Pancreas (tissue), 10 donors: ENCODE measurements around the gene GRID1. TPM values are rescaled to one million over a fixed set of nuclear protein-coding genes. Genes with fewer than 3 reads are reported as not detected.
"Not testable (repeated sequence)": the region's sequence is repeated elsewhere in the genome, so short reads cannot be mapped to it uniquely, and the experiment has no call there.

Source experiments
- ATAC-seq, 4 donors: fragments of 200-7000 bp; cut with Tn5 transposase; one replicate each; pipeline versions ENCODE4 v1.8.0 to v1.9.1; 2020; ENCODE audit warnings: mild to moderate bottlenecking in 4 of 4, moderate library complexity in 4 of 4
- DNase-seq, 6 donors: peaks; one replicate each; pipeline ENCODE4 v3.0.0-alpha.2; 2020
- FAIRE-seq: peaks from 2 replicates; lab custom pipeline; 2012; peaks lifted over from hg19 to GRCh38; lab: Jason Lieb, UNC
- H3K27ac ChIP-seq, 4 donors: fragments of 200-600 bp; sonication (generic); 1 replicate in 3 of 4; 2 replicates in 1 of 4; pipeline versions ENCODE4 v1.5.0 to v1.8.0; 2020
- H3K27me3 ChIP-seq, 4 donors: fragments of 200-600 bp; one replicate each; pipeline ENCODE4 v1.8.0; 2021
- H3K36me3 ChIP-seq, 3 donors: fragments of 200-600 bp; sonication (generic) in 1 of 3; one replicate each; pipeline versions ENCODE4 v1.5.0 to v1.8.0; 2020 to 2021
- H3K4me1 ChIP-seq, 3 donors: fragments of 200-600 bp; one replicate each; pipeline ENCODE4 v1.8.0; 2021
- H3K4me3 ChIP-seq, 4 donors: fragments of 200-600 bp; sonication (generic) in 2 of 4; one replicate each; pipeline versions ENCODE4 v1.5.0 to v1.8.0; 2020 to 2021
- H3K9me3 ChIP-seq, 4 donors: fragments of 200-600 bp; one replicate each; pipeline ENCODE4 v1.8.0; 2021
- CTCF ChIP-seq, 4 donors: fragments of 200-600 bp; sonication (generic) in 3 of 4; IDR thresholded peaks; one replicate each; pipeline versions ENCODE4 v1.5.0 to v1.8.0; 2021; ENCODE audit warnings: antibody characterized with exemption in 4 of 4
- WGBS, 2 donors: extraction: QIAGEN DNeasy Blood & Tissue Kit; methylation state at CpG; one replicate each; pipeline ENCODE4 v1.1.7; 2013; 5-methylcytosine and 5-hydroxymethylcytosine counted together
- intact Hi-C, 3 donors: fragments of 100-400 bp; cut with DNase I; formaldehyde crosslinking; loops; one replicate each; pipeline versions ENCODE4 v1.11.1 to v1.14.2; 2022
- polyA plus RNA-seq, 2 donors: library from polyadenylated mRNA; stranded (reverse); fragments of 200-250 nt; gene quantifications; one replicate each; pipeline ENCODE4 v1.2.3, GENCODE V29; 2013
- total RNA-seq, 6 donors: library from RNA; stranded (reverse); fragmentation: NEBNext Ultra II Directional in 4 of 6; extraction: Animal tissue kit (Norgen Biotek cat#: 25700) in 4 of 6; gene quantifications; one replicate each; pipeline versions ENCODE4 v1.2.1 to v1.2.4, GENCODE V29; 2021 to 2023
- donor health status: healthy with polysubstance abuse.
- donor health status: DM: no; HTN: no; CAD: no; lungs with moderate emphysema.
- donor health status: DM: no; HTN: no; CAD: no.
- donor health status: control.
- donor health status: control.
- donor health status: Bipolar disorder and iron deficiency.
- donor health status: DM: yes; HTN: yes; CAD: no.
- donor health status: DM: no; HTN: no; CAD: no.
- donor health status: DM: no; HTN: no; CAD: no.
- donor health status: DM: yes; HTN: yes; CAD: no.

GRID1 gene
- total and polyA plus RNA-seq, 8 donors, result 0.05 to 1.5 (median 0.91) TPM

- Histone ChIP-seq H3K27ac (no peak overlapping the region), H3K36me3 (no peaks in the 10 kb centered on the region), H3K4me3 (no peak overlapping the region), H3K27me3 (no peaks in the 10 kb centered on the region), H3K9me3 (no peaks in the 10 kb centered on the region), H3K4me1 (no peaks in the 10 kb centered on the region)
- no peak for ATAC-seq
- 58 to 64% methylated on average over 3 of the region's 3 CpGs for WGBS, 2 donors
- no peak for TF ChIP-seq CTCF (IDR thresholded peaks at IDR 0.05)
- intact Hi-C loops, result no loop called here
- FAIRE-seq, result no peak
- DNase-seq, result no peak
Measured at GRCh38 chr10:86099542-86100334, 266.9 kb downstream of the GRID1 start.

- no peak for FAIRE-seq
- Histone ChIP-seq H3K4me3 (no peak overlapping the region), H3K27me3 (no peaks in the 10 kb centered on the region), H3K36me3 (no peaks in the 10 kb centered on the region), H3K9me3 (no peaks in the 10 kb centered on the region), H3K4me1 (no peaks in the 10 kb centered on the region), H3K27ac (no peak overlapping the region)
- ATAC-seq, result no peak
- intact Hi-C loops, result no loop called here
- no peak for TF ChIP-seq CTCF (IDR thresholded peaks at IDR 0.05)
- no peak for DNase-seq
- 55 to 65% methylated on average over 5 of the region's 5 CpGs for WGBS, 2 donors
Measured at GRCh38 chr10:86098187-86098881, 268.3 kb downstream of the GRID1 start.

GRCh38 chr10:86095061-86095460 lies 271.5 kb downstream of the GRID1 start:
- H3K4me1 ChIP-seq, H3K27me3 ChIP-seq, intact Hi-C loops, H3K27ac ChIP-seq, FAIRE-seq, DNase-seq, H3K36me3 ChIP-seq, H3K9me3 ChIP-seq, ATAC-seq, H3K4me3 ChIP-seq: not testable (repeated sequence)
- 70 to 76% methylated on average over 1 of the region's 1 CpG for WGBS, 2 donors

- H3K36me3 ChIP-seq, intact Hi-C loops, H3K27me3 ChIP-seq, H3K27ac ChIP-seq, DNase-seq, H3K9me3 ChIP-seq, H3K4me1 ChIP-seq, H3K4me3 ChIP-seq, ATAC-seq, FAIRE-seq: not testable (repeated sequence)
- WGBS, 2 donors, result 84 to 93% methylated on average over 1 of the region's 1 CpG
Measured at GRCh38 chr10:86092311-86092710, 274.3 kb downstream of the GRID1 start.

- Histone ChIP-seq H3K4me3 (no peak overlapping the region), H3K27me3 (no peaks in the 10 kb centered on the region), H3K9me3 (no peaks in the 10 kb centered on the region), H3K27ac (no peak overlapping the region), H3K4me1 (no peaks in the 10 kb centered on the region), H3K36me3 (no peaks in the 10 kb centered on the region)
- ATAC-seq, result no peak
- intact Hi-C loops, result no loop called here
- DNase-seq, result no peak
- no peak for FAIRE-seq
- no peak for TF ChIP-seq CTCF (IDR thresholded peaks at IDR 0.05)
- WGBS, 2 donors, result 80 to 88% methylated on average over 8 to 9 of the region's 9 CpGs
Measured at GRCh38 chr10:86091216-86091615, 275.4 kb downstream of the GRID1 start.

GRCh38 chr10:86090807-86091206 lies 275.8 kb downstream of the GRID1 start:
- intact Hi-C loops, result no loop called here
- TF ChIP-seq CTCF (IDR thresholded peaks at IDR 0.05), result no peak
- H3K4me3 ChIP-seq, result no peak overlapping the region
- no peaks in the 10 kb centered on the region for H3K36me3 ChIP-seq
- H3K27me3 ChIP-seq, result no peaks in the 10 kb centered on the region
- DNase-seq, result no peak
- FAIRE-seq, result no peak
- no peaks in the 10 kb centered on the region for H3K4me1 ChIP-seq
- ATAC-seq, result no peak
- WGBS, 2 donors, result 76 to 92% methylated on average over 3 of the region's 3 CpGs
- no peaks in the 10 kb centered on the region for H3K9me3 ChIP-seq
- H3K27ac ChIP-seq, result no peak overlapping the region
